Measurements from ENCODE around the gene LRSAM1.
"Not testable (repeated sequence)": the region's sequence is repeated elsewhere in the genome, so short reads cannot be mapped to it uniquely, and the experiment has no call there.

LRSAM1 gene

GRCh38 chr9:127455324-127455992, 4.1 kb downstream of the LRSAM1 start:
- DNase-seq (ENCODE audit: low read depth in 3 of 3, low spot score in 1 of 3): no peak

GRCh38 chr9:127457191-127457878, 6.0 kb downstream of the LRSAM1 start:
- DNase-seq (ENCODE audit: low read depth in 3 of 3, low spot score in 1 of 3): no peak

- no peak for DNase-seq (ENCODE audit: low read depth in 3 of 3, low spot score in 1 of 3)
Measured at GRCh38 chr9:127458921-127459320, 7.6 kb downstream of the LRSAM1 start.

GRCh38 chr9:127463382-127463781, 12.1 kb downstream of the LRSAM1 start:
- no peak for DNase-seq (ENCODE audit: low read depth in 3 of 3, low spot score in 1 of 3)

- no peak for DNase-seq (ENCODE audit: low read depth in 3 of 3, low spot score in 1 of 3)
Measured at GRCh38 chr9:127463911-127464310, 12.6 kb downstream of the LRSAM1 start.

GRCh38 chr9:127466407-127466917, 15.2 kb downstream of the LRSAM1 start:
- DNase-seq (ENCODE audit: low read depth in 3 of 3, low spot score in 1 of 3): not testable (repeated sequence)

- DNase-seq (ENCODE audit: low read depth in 3 of 3, low spot score in 1 of 3): no peak
Measured at GRCh38 chr9:127467621-127468020, 16.3 kb downstream of the LRSAM1 start.

GRCh38 chr9:127470662-127471061, 19.4 kb downstream of the LRSAM1 start:
- DNase-seq (ENCODE audit: low read depth in 3 of 3, low spot score in 1 of 3): no peak

- DNase-seq (ENCODE audit: low read depth in 3 of 3, low spot score in 1 of 3): no peak
Measured at GRCh38 chr9:127473501-127473900, 22.2 kb downstream of the LRSAM1 start.

GRCh38 chr9:127473932-127474331, 22.6 kb downstream of the LRSAM1 start:
- no peak for DNase-seq (ENCODE audit: low read depth in 3 of 3, low spot score in 1 of 3)

GRCh38 chr9:127474592-127474991, 23.3 kb downstream of the LRSAM1 start:
- DNase-seq (ENCODE audit: low read depth in 3 of 3, low spot score in 1 of 3): no peak

GRCh38 chr9:127479507-127480081, 28.3 kb downstream of the LRSAM1 start:
- DNase-seq (ENCODE audit: low read depth in 3 of 3, low spot score in 1 of 3): no peak

GRCh38 chr9:127482662-127483061, 31.4 kb downstream of the LRSAM1 start:
- DNase-seq (ENCODE audit: low read depth in 3 of 3, low spot score in 1 of 3): no peak

GRCh38 chr9:127485995-127486394, 34.7 kb downstream of the LRSAM1 start:
- DNase-seq (ENCODE audit: low read depth in 3 of 3, low spot score in 1 of 3): no peak

- no peak for DNase-seq (ENCODE audit: low read depth in 3 of 3, low spot score in 1 of 3)
Measured at GRCh38 chr9:127488946-127489345, 37.6 kb downstream of the LRSAM1 start.

- no peak for DNase-seq (ENCODE audit: low read depth in 3 of 3, low spot score in 1 of 3)
Measured at GRCh38 chr9:127489471-127490115, 38.3 kb downstream of the LRSAM1 start.

- DNase-seq (ENCODE audit: low read depth in 3 of 3, low spot score in 1 of 3): no peak
Measured at GRCh38 chr9:127490535-127491230, 39.4 kb downstream of the LRSAM1 start.

GRCh38 chr9:127491516-127491915, 40.2 kb downstream of the LRSAM1 start:
- no peak for DNase-seq (ENCODE audit: low read depth in 3 of 3, low spot score in 1 of 3)

- DNase-seq (ENCODE audit: low read depth in 3 of 3, low spot score in 1 of 3): no peak
Measured at GRCh38 chr9:127492616-127493015, 41.3 kb downstream of the LRSAM1 start.

- DNase-seq (ENCODE audit: low read depth in 3 of 3, low spot score in 1 of 3): no peak
Measured at GRCh38 chr9:127493592-127494303, 42.4 kb downstream of the LRSAM1 start.

- no peak for DNase-seq (ENCODE audit: low read depth in 3 of 3, low spot score in 1 of 3)
Measured at GRCh38 chr9:127494304-127494702, 43.0 kb downstream of the LRSAM1 start.

All from stimulated activated CD4-positive, alpha-beta T cell treated with anti-CD3 and anti-CD28 coated beads, TNF-alpha, amount 100 ng/mL, for 1 hour (primary cell).